ENCODE measurements around the gene SFMBT2. TPM values are rescaled to one million over a fixed set of nuclear protein-coding genes. Genes with fewer than 3 reads are reported as not detected.

SFMBT2 gene
- total and polyA plus RNA-seq, 4 donors = 2.9 to 11.0 (median 6.5) TPM

DNA sequence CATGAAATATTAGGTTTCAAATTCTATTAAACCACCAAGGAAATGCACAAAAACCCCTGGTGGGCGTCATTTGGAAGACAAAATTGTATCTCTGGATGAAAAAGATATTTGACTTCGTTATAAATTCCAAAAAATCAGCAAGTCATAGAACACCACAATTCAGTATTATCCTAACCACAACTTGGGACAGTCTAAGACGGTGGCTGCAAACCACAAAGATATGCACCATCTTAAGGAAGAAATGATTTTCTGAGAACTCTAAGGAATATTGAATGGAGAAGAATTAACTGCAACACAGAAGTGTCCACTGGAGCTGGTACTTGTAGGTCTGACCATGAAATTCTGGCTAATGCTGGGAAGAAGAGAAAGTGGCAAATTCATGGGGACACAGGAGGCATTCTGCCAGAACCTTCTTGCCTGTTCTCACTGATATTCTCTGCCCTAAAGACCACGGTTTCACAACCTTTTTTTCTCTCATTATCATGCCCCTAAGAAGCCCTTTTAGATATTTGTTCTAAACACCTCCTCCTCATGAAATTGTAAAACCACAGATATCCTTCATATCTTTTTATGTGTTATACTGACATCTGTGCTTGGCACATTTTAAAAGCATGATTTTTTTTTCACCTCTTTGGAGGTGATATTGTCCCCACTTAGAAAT lies 92.9 kb downstream of the SFMBT2 start:
- Histone ChIP-seq H3K4me3 (no peak overlapping the region), H3K4me1 (ENCODE audit: control insufficient read depth in 5 of 5, insufficient read depth in 5 of 5, low read length in 5 of 5) (peaks cover 0 to 26% (median 4%) of the 10 kb centered on the region in 5 donors), H3K27ac (ENCODE audit: low read depth in 1 of 2, low read length in 1 of 2) (no peak overlapping the region), H3K9me3 (ENCODE audit: control insufficient read depth in 4 of 4, insufficient read depth in 3 of 4, low read length in 3 of 4) (peaks cover 0 to 4% (median 0%) of the 10 kb centered on the region in 4 donors), H3K9ac (ENCODE audit: insufficient read depth in 1 of 2, low read length in 2 of 2) (no peak overlapping the region), H3K27me3 (ENCODE audit: control insufficient read depth in 3 of 3, insufficient read depth in 3 of 3, low read length in 2 of 3) (peaks cover 0 to 2% (median 0%) of the 10 kb centered on the region in 3 donors), H3K36me3 (ENCODE audit: control insufficient read depth in 4 of 4, insufficient read depth in 4 of 4, low read length in 4 of 4) (no peaks in the 10 kb centered on the region)
- WGBS, 2 donors = 31 to 66% methylated on average over 4 of the region's 4 CpGs
- ATAC-seq (ENCODE audit: insufficient read depth, low FRiP score) = no peak
- DNase-seq = no peak
- no peak for TF ChIP-seq CTCF (IDR thresholded peaks at IDR 0.05; ENCODE audit: control extremely low read depth, extremely low read depth)

DNA sequence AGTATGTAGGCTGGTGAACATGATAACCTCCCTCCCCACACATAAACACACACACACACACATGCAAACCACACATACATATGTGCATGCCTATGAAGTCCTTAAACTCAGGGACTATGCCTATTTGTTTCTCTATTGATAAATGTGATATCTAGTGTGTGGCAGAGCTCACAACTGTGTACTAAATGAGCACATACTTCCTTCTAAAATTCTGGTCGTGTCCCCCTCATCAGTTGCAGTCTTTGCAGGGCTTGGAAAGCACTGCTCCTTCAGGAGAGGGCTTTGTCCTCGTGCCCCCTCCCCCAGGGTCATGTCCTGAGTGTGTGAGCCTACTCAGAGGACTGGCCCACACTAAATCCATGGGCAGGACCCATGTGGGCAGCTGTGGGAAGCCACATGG lies 94.0 kb downstream of the SFMBT2 start:
- peaks cover 0 to 26% (median 4%) of the 10 kb centered on the region in 5 donors for H3K4me1 ChIP-seq (ENCODE audit: control insufficient read depth in 5 of 5, insufficient read depth in 5 of 5, low read length in 5 of 5)
- H3K9me3 ChIP-seq (ENCODE audit: control insufficient read depth in 4 of 4, insufficient read depth in 3 of 4, low read length in 3 of 4) = peaks cover 0 to 4% (median 0%) of the 10 kb centered on the region in 4 donors
- no peak overlapping the region for H3K27ac ChIP-seq (ENCODE audit: low read depth in 1 of 2, low read length in 1 of 2)
- H3K9ac ChIP-seq (ENCODE audit: insufficient read depth in 1 of 2, low read length in 2 of 2) = no peak overlapping the region
- 83 to 94% methylated on average over 2 of the region's 2 CpGs for WGBS, 2 donors
- no peak for TF ChIP-seq CTCF (IDR thresholded peaks at IDR 0.05; ENCODE audit: control extremely low read depth, extremely low read depth)
- ATAC-seq (ENCODE audit: insufficient read depth, low FRiP score) (no peak), DNase-seq (no peak)
- H3K36me3 ChIP-seq (ENCODE audit: control insufficient read depth in 4 of 4, insufficient read depth in 4 of 4, low read length in 4 of 4) = no peaks in the 10 kb centered on the region
- no peak overlapping the region for H3K4me3 ChIP-seq
- peaks cover 0 to 2% (median 0%) of the 10 kb centered on the region in 3 donors for H3K27me3 ChIP-seq (ENCODE audit: control insufficient read depth in 3 of 3, insufficient read depth in 3 of 3, low read length in 2 of 3)

DNA sequence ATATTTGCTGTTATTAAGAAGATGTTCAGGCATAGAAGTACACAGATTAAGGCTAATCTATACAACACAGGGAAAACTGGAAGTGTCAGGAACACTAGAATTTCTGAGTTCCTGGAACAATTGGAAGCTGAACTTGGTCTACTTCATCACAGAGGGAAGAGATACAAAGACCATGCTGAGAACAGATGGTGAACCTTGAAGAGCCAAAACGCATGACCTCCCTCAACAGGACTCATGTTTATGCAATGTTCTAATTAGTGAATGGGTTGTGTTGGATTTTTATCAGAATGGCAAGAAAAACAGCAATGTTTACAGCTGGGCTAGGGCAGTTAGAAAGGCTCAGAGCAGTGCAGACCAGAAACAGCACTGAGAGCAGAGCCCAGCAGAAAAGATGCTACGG lies 94.9 kb downstream of the SFMBT2 start:
- Histone ChIP-seq H3K9ac (ENCODE audit: insufficient read depth in 1 of 2, low read length in 2 of 2) (no peak overlapping the region), H3K4me1 (ENCODE audit: control insufficient read depth in 5 of 5, insufficient read depth in 5 of 5, low read length in 5 of 5) (peaks cover 0 to 28% (median 4%) of the 10 kb centered on the region in 5 donors), H3K9me3 (ENCODE audit: control insufficient read depth in 4 of 4, insufficient read depth in 3 of 4, low read length in 3 of 4) (peaks cover 0 to 4% (median 0%) of the 10 kb centered on the region in 4 donors), H3K4me3 (no peak overlapping the region), H3K36me3 (ENCODE audit: control insufficient read depth in 4 of 4, insufficient read depth in 4 of 4, low read length in 4 of 4) (no peaks in the 10 kb centered on the region), H3K27me3 (ENCODE audit: control insufficient read depth in 3 of 3, insufficient read depth in 3 of 3, low read length in 2 of 3) (peaks cover 0 to 2% (median 0%) of the 10 kb centered on the region in 3 donors), H3K27ac (ENCODE audit: low read depth in 1 of 2, low read length in 1 of 2) (no peak overlapping the region)
- no peak for TF ChIP-seq CTCF (IDR thresholded peaks at IDR 0.05; ENCODE audit: control extremely low read depth, extremely low read depth)
- WGBS, 2 donors = 89% methylated on average over 2 of the region's 2 CpGs
- DNase-seq (no peak), ATAC-seq (ENCODE audit: insufficient read depth, low FRiP score) (no peak)

All from lung (tissue), 12 donors.